ENCODE data around the gene ZBTB40.

The ZBTB40 gene

DNA sequence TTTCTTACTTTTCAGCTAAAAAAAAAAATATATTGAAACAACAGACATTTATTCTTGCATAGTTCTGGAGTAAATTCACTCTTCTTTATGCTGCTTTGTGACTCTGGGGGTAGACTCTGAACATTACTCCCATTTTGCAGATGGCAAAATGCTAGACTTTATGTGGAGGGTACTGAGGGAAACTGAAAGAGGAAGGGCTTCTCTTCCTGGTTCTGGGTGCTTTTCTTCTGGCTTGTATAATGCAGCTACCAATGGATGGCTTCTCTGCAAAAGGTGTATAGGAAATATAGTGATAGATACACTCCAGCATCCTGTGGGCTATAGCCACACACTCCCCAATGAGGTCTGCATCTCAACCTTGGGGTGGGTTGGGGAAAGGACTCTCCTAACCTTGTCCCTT lies 19.7 kb upstream of the ZBTB40 start:
- DNase-seq (ENCODE audit: low read depth, low spot score): no peak

DNA sequence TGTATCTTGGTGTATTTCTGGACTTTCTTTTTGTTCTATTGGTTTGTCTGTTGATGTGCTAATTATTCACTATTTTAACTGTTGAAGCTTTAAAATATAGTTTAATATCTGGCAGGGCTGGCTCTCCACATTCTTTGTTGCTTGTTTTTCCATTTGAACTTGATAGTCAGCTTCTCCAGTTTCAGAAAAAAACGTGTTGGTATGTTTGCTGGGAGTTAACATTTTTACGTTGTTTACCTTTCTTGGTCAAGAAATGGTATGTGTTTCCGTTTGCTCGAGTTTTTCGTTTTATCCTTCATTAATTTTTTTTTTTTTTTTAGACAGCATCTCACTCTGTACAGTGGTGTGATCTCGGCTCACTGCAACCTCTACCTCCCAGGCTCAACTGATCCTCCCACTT lies 16.9 kb upstream of the ZBTB40 start:
- no peak for DNase-seq (ENCODE audit: low read depth, low spot score)

DNA sequence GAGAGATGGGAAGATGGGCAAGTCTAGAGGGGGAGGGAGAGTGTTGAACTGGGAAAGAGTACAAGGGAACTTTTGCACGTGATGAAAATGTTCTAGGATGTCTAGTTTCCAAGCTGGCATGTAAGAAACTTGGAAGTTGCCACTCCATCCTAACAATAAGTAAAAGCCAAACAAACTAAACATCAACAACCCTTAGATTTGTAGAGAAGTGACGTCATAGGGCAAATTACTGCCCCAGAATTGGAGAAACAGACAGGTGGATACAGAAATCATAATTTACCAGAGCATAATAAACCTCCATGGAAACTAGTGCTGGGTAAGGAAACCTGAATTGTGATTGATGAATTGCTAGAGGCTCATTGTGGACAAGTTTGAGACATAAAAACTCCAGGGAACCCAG lies 14.7 kb upstream of the ZBTB40 start:
- DNase-seq (ENCODE audit: low read depth, low spot score): no peak

DNA sequence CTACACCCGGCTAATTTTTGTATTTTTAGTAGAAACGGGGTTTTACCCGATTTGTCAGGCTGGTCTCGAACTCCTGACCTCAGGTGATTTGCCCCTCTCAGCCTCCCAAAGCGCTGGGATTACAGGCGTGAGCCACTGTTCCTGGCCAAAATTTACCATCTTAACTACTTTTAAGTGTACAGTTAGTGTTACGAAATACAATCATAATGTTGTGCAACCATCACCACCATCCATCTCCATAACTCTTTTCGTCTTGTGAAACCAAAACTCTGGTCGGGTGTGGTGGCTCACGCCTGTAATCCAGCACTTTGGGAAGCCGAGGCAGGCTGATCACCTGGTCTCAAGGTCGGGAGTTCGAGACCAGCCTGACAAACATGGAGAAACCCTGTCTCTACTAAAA lies 14.1 kb upstream of the ZBTB40 start:
- DNase-seq (ENCODE audit: low read depth, low spot score): no peak

DNA sequence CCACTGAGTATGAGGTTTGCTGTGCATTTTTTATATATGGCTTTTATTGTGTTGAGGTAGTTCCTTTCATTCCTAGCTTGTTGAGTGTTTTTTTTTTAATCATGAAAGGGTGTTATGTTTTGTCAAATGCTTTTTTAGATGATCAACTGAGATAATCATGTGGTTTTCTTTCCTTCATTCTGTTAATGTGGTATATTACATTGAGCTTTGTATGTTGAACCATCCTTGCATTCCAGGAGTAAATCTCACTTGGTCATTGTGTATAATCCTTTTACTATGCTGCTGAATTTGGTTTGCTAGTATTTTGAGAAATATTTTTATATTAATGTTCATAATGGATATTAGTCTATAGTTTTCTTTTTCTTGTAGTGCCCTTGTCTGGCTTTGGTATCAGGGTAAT lies 11.1 kb upstream of the ZBTB40 start:
- DNase-seq (ENCODE audit: low read depth, low spot score): no peak

DNA sequence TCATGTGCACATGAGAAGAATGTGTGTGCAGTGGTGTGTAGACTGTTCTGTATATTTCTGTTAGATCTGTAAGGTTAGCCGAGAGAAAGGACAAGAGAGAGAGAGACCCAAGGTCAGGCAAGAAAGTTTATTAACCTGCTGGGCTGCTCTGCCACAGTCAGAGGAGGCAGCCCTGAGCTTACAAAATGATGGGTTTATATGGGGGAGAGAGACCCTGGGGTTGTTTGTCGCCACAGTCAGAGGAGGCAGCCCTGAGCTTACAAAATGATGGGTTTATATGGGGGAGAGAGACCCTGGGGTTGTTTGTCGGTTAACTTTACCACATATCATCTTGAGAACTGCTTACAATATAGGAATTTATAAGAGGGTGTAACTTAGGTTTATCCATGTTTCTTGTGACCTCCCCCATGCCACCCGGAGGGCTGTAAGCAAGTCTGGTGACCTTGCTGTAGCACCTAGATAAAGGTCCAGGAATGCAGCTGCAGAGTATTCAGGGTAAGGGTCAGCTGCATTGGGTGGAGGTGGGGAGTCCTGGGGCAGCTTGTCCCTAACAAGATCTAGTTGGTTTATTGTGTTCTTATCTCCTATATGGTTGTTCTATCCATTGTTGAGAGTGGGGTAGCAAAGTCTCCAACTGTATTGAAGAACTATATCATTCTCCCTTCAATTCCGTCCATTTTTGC lies 9.3 kb upstream of the ZBTB40 start:
- no peak for DNase-seq (ENCODE audit: low read depth, low spot score)

DNA sequence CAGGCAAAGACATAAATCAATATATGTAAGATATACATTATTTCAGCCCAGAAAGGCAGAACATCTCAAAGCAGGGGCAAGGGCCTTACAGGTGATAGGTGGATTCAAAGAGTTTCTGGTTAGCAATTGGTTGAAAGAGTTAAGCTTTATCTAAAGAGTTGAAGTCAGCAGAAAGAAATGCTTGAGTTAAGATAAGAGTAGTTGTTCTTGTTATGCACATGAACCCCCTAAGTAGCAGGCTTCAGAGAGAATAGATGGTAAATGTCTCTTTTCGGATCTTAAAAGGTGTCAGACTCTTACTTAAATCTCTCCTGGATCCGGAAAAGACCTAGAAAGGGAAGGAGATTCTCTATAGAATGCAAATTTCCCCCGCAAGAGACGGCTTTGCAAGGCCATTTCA lies 8.3 kb upstream of the ZBTB40 start:
- DNase-seq (ENCODE audit: low read depth, low spot score): no peak

DNA sequence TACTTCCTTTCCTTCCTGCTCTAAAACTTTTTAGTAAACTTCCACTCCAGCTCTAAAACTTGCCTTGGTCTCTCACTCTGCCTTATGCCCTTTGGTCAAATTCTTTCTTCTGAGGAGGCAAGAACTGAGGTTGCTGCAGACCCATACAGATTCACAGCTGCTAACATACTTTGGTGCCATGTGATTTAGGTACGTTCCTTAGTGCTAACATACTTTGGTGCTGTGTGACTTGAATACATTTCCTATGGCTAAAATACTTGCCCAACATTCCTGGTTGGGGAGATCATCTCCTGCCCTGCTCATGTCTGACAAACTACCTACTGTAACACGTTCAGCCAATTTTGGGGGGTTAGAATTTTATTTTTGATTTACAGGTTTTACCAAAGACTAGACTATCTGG lies 6.8 kb upstream of the ZBTB40 start:
- no peak for DNase-seq (ENCODE audit: low read depth, low spot score)

DNA sequence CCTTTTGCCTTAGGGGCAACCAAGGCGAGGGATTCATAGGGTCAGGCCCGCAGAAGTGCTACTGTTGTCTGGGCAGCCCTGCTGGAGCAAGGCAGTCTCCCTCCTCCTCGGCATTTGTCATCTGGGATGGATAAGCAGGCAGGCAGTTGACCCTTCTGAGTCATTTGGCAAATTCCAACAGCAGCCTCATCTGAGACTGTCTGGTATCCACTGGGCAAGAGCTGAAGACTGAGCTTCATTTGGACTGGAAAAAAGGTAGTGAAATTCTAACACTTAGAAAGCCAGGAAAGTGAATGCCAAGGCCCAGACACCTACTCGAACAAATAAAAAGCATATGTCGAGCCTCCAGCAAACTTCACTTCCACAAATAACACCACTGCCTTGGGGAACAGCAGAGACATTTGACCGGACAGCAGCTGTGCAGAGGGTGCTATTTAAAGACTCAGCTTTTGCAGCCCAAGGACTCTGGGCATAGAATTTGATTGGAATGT lies 4.0 kb upstream of the ZBTB40 start:
- DNase-seq (ENCODE audit: low read depth, low spot score): peak; percentile 17

DNA sequence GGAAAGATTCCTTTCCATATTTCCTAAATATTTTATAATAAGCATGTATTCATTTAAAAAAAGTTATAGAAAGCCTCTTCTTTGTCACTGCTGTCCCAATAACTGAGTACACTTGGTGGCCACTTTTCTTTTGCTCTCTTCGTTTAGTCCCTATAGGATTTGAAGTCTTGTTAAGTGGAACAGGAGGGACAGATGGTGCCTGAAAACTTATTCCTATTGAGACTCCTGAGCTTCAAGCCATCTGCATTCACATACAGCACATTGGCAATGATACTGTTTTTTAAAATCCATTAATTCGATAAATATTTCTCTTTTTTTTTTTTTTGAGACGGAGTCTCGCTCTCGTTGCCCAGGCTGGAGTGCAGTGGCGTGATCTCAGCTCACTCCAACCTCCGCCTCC lies 2.0 kb upstream of the ZBTB40 start:
- no peak for DNase-seq (ENCODE audit: low read depth, low spot score)

DNA sequence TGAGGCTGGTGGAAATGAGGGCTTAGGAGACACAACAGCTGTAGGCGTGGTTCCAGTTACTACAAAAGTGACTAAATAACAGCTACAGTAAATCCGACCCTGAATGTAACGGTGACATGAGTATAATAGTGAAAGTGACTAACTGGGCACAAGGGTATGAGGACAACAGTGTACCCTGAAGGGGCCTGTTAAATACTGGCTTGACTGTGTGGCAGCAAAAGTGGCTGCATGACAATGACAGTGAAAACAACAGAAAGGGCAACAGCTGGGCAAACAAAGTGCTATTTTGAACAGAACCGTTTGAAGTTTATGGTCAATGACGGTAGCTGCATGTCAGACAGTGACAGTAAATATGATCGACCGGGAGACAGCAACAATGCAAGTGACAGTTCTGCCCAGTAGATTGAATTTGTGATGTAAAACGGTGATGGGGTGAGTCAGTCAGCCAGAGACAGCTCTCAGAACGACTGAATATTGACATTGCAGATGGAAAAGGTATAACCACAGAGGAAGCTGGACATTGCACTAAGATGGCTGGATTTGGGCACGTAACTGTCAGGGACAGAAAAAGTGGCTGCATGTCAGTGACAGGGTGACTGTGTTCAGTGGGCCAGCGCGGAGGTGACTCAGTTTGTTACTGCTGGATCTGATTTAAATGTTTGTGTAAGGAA lies 1.2 kb upstream of the ZBTB40 start:
- DNase-seq (ENCODE audit: low read depth, low spot score): no peak

DNA sequence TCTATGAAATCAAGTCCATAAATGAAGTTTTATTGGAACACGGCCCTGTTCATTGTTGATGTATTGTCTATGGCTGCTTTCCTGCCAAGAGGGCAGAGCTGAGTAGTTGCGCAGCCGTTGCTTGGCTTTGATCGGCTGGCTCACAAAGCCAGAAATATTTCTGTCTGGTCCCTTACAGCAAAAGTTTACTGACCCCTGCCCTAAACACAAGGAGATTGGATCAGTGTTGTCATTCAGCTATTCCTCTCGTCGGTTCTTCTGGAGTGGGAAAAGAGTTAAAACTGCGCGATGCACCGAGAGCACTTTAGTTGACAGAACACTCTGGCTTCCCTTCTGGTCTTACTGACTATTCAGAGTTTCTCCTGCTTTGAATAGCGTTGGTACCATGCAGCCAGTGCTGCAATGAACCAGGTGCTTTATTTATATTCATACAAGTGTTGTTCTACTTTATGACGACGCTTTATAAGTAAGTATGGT lies 868 bp downstream of the ZBTB40 start:
- peak; percentile 9 for DNase-seq (ENCODE audit: low read depth, low spot score)

DNA sequence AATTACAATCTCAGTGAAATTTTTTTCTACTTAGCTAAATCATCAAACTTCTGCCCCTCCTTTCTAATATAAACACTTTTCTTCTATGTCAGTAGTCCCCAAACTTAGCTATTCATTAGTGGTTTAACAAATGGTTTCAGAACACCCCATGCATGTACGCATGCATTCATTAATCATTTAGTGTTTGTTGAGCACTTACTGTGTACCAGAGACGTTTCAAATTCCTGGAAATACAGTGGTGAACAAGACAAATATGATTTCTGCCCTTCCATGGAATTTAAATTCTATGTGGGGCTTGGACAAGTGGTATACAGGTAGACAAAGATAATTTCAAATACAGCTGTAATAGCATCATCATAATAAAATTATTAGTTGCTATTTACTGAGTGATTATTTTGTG lies 1.5 kb downstream of the ZBTB40 start:
- no peak for DNase-seq (ENCODE audit: low read depth, low spot score)

DNA sequence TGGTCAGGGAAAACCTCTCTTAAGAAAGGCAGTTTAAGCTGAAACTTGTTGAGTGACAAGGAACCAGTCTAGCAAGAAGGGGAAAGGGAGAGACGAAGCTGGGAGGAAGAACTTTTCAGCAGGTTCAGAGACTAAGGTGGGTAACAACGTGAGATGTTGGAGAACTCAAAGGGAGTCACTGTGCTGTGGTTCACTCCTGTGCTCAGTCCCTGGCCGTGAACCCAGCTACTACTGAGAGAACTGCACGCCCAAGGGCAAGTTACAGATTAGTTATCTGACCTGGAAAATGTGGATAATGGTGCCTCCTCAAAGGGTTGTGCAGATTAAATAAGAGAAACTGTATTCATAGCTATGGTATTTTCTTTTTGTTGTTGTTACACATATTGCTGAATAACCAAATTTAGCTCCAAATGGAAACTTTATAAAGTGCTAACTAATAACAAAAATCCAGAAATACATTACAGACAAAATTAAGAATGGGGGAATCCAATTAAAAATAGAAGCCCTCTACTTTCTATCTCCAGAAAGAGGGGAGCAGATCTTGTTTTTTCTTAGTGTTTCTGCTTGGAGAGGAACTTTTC lies 2.9 kb downstream of the ZBTB40 start:
- no peak for DNase-seq (ENCODE audit: low read depth, low spot score)

DNA sequence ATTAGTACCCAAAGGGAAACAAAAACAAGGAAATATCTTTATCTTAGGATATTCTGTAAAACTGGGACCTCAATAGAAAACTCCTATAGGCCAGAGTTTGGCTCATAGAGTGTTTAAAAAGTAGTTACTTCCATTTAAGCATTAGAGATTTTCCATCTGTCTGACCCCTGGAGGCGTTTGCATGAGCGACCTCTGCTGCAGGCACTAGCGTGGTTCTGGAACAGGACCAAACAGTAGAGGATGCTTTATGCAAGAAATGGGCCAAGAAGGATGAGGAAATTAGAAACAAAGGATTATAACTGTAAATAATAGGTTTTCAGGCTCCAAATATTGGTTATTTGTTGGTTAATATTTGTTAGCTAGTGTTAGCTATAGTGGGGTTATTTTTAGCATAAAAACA lies 5.7 kb downstream of the ZBTB40 start:
- no peak for DNase-seq (ENCODE audit: low read depth, low spot score)

DNA sequence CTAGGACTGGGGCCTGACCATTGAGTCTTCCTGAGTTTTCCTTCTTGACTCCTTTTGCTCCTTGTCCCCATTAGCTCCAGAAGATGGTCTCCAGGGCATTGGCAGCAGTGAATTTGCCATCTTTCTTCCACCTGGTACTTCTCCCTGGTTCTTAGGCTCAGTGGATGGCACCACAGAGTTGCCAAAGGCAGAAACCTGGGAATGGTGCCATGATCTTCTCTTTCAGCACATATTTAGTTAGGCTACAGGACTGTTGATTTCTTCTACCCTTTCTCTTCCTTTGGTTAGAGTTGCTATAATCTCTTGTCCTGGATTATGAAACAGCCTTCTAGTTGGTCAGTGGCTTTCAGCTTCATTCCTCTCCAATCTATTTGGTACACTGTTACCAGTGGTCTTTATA lies 6.2 kb downstream of the ZBTB40 start:
- DNase-seq (ENCODE audit: low read depth, low spot score): no peak

DNA sequence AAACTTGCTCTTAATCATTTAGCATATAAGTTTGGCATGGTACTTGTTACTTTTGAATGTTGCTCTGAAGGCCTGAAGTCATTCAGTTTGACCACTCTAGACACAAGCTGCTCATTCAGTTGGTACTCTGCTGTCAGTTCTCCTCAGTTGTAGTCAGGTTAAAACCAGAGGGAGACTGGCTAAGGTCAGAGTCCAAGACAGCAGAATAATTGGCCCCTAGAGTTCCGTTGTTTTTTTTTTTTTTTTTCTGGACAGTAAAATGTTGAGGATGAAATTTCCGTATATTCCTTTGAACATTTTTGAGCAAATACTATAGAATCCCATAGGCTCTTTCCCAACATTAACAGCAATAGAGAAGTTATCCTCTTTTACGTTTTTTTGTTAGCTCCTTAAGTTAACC lies 9.4 kb downstream of the ZBTB40 start:
- DNase-seq (ENCODE audit: low read depth, low spot score): no peak

DNA sequence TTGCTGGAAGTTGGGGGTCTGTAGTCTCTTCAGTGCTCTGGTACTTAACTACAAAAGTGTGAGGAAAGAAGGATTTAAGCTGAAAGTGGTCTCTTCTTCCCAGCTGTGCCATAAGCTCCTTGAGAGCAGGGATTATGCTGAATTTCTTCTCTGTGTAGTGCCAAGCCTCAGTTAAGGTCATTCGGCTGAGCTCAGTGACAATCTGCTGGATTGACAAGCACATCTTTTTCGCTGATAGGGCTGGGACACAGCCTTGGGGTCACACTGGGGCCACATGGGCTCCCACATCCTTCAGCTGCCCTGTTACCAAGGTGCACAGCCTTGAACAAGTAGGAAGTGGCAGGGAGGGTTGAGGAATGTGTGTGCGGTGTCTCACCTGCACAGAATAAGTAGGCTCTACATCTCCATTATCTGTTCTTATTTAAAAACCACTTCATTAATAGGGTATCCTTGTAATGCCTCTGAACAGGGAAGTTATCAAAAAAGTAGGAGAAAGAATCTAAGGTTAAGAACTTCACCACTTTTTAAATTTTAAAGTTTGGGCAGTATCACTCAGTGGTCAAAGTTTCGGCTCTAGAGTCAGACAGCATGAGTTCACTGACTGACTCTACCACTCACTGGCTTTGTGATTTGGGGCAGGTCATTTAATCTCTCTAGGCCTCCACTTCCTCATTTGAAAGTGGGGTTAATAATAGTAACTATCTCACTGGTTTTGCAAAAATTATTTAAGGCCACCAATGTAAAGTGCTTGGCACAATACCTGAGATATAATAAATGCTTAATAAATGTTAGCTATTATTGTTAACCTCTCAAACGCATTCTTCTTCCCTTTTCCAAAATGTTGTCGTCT lies 10.3 kb downstream of the ZBTB40 start:
- DNase-seq (ENCODE audit: low read depth, low spot score): no peak

DNA sequence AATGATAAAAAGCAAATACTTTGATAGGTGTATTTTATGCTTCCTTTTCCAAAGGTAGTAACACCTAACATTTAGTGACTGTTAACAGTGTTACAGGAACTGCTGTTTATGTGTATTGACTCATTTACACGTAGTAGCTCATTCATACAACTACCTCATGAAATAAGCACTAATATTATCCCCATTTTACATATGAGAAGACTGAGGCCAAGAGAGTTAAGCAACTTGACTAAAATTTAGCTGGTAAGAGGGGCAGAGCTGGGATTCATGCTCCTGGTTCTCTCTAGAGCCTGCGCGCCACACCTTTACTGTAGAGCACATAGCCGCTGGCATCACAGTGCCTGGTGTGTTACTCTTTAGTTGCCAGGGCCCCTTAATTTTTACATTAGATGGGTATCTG lies 11.3 kb downstream of the ZBTB40 start:
- no peak for DNase-seq (ENCODE audit: low read depth, low spot score)

DNA sequence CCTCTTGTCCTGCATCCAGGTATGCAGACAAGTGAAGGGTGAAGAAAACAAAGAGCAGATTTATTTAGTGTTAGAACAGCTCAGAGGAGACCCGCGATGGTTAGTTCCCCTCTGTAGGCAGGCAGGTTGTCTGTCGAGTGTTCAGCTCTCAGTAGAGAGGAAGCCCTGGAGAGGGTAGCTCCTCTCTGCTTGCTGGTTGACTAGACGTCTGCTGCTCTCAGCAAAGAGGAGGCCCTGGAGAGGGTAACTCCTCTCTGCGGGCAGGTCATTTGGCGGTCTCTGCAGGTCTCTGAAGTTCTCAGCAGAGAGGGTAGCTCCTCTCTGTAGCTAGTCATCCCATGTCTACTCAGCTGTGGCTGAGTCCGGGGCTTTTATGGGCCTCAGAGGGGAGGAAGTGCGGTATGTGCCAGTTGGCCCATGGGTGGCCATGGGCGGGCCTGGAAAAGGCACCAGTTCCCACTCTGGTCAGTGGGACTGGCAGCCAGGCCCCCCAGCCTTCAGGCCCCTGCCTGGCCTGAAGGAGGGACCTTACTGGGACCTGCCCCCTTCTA lies 13.4 kb downstream of the ZBTB40 start:
- no peak for DNase-seq (ENCODE audit: low read depth, low spot score)

DNA sequence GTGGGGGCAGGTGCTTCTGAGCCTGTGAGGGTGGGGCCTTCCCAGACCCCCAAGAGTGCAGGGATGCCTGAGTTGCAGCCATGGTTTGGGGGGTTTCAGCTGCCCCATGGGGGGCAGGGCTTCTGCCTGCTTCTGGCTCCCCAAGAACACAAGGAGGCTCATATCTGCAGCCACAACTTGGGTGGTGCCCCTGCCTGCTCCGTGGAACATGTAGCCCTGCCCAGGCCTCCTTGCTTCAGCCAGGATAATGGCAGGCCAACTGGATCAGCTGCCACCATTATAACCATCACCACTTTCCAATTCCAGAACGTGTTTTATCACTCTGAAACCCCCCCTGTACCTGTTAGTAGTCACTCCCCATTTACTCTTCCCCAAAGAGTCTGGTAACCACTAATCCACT lies 14.0 kb downstream of the ZBTB40 start:
- DNase-seq (ENCODE audit: low read depth, low spot score): no peak

DNA sequence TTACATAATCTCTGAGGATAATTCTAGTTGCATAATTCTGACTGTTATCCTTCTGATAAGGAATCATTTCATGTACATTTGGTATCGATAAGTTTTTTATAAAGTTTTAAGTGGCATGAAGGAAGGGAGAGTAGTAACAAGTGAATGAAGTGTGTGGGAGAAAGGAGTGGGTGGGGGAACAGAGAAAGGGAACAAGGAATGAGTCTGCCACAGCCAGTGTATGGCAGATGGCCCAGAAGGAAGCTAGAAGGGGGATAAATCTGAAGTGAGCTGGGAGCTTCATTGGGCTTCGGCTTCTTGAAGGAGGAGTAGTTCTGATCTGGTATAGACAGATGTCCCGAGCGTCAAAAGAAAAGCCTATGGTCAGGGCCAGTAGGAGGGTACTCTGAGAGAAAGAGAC lies 18.6 kb downstream of the ZBTB40 start:
- DNase-seq (ENCODE audit: low read depth, low spot score): no peak

Measured in smooth muscle cell of the brain vasculature (primary cell).